Natural killer cell (primary cell): ENCODE data around the gene SMIM5. TPM values are rescaled to one million over a fixed set of nuclear protein-coding genes. Genes with fewer than 3 reads are reported as not detected.

ENCODE experiments used
- ATAC-seq, 3 donors: fragments of 150-1000 bp in 2 of 3; fragments of 200-7000 bp in 1 of 3; cut with Tn5 transposase; 1 replicate in 1 of 3; 2 replicates in 2 of 3; pipeline ENCODE4 v1.10.0; 2021; ENCODE audit warnings: mild to moderate bottlenecking in 2 of 3, moderate library complexity in 2 of 3
- DNase-seq, 2 donors: peaks; one replicate each; pipeline versions ENCODE4 v3.0.0 to v3.0.0-alpha.2; 2013 to 2021; ENCODE audit warnings: mixed read lengths in 1 of 2
- H3K27ac ChIP-seq: one replicate; pipeline ENCODE4 v1.5.1; 2013; ENCODE audit warnings: mild to moderate bottlenecking, low read length
- H3K27me3 ChIP-seq: one replicate; pipeline ENCODE4 v1.6.1; 2013; ENCODE audit warnings: low read length; ENCODE audit not compliant: control insufficient read depth, insufficient read depth
- H3K36me3 ChIP-seq: one replicate; pipeline ENCODE4 v1.6.1; 2013; ENCODE audit warnings: low read length; ENCODE audit not compliant: control insufficient read depth, insufficient read depth
- H3K4me1 ChIP-seq: one replicate; pipeline ENCODE4 v1.6.1; 2013; ENCODE audit warnings: low read length; ENCODE audit not compliant: control insufficient read depth, insufficient read depth
- H3K4me3 ChIP-seq: one replicate; pipeline ENCODE4 v1.5.1; 2013; ENCODE audit warnings: low read length
- H3K9me3 ChIP-seq: one replicate; pipeline ENCODE4 v1.6.1; 2013; ENCODE audit warnings: low read length; ENCODE audit not compliant: control insufficient read depth, insufficient read depth
- H3K27ac Mint-ChIP-seq, 2 donors: one replicate each; pipeline ENCODE4 v1.8.0; 2022; ENCODE audit warnings: mild to moderate bottlenecking in 2 of 2, mixed read lengths in 2 of 2, moderate library complexity in 1 of 2
- H3K27me3 Mint-ChIP-seq, 2 donors: one replicate each; pipeline ENCODE4 v1.8.0; 2022; ENCODE audit warnings: low read depth in 2 of 2, mixed read lengths in 2 of 2
- H3K36me3 Mint-ChIP-seq: one replicate; pipeline ENCODE4 v1.8.0; 2022; ENCODE audit warnings: mixed read lengths
- H3K4me1 Mint-ChIP-seq, 2 donors: one replicate each; pipeline ENCODE4 v1.8.0; 2022; ENCODE audit warnings: mixed read lengths in 2 of 2
- H3K4me3 Mint-ChIP-seq: one replicate; pipeline ENCODE4 v1.8.0; 2022; ENCODE audit warnings: mild to moderate bottlenecking, moderate library complexity, mixed read lengths
- H3K9me3 Mint-ChIP-seq, 2 donors: one replicate each; pipeline ENCODE4 v1.8.0; 2022; ENCODE audit warnings: mixed read lengths in 2 of 2
- WGBS: methylation state at CpG from one replicate; pipeline ENCODE4 v1.1.7; 2013; ENCODE audit warnings: missing lambda C conversion rate; ENCODE audit not compliant: insufficient coverage; 5-methylcytosine and 5-hydroxymethylcytosine counted together
- intact Hi-C: fragments of 100-400 bp; cut with micrococcal nuclease; formaldehyde crosslinking; loops from one replicate; pipeline ENCODE4 v1.14.2; 2022
- total RNA-seq, 4 donors: library from RNA; stranded (reverse); fragments of 120-200 nt in 1 of 4; gene quantifications; one replicate each; pipeline versions ENCODE4 v1.2.3 to v1.2.4, GENCODE V29; 2013 to 2022
- TF ChIP-seq, protein P1 (sequence below): fragments of 200-600 bp; IDR thresholded peaks from one replicate; pipeline ENCODE4 v1.8.0; 2022; ENCODE audit warnings: antibody characterized with exemption

Gene SMIM5
- total RNA-seq, 3 donors from 2014 or later (not counting 1 experiment from before 2014, with no cell fraction given) = 0.95 to 2.0 (median 1.5) TPM

DNA sequence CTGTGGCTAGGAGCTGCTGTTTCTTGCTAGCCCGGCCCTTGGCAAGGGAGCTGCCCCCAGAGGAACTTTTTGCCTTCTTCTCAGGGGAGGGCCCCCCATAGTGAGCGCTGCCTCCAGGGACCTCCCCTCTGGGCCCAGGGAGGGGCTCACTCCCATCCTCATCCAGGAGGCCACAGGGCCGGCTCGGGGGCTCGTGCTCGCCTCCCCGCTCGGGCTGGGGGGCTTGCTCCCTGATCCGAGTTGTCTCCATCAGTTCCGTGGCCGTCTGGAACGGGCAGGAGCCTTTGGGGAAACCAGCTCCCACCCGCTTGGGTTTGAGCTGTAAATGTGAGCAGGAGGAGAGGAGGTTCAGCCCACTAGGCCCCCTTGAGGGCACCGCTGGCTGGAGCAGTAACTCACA, 4.1 kb upstream of the SMIM5 start:
- no peak overlapping the region for H3K4me3 Mint-ChIP-seq
- TF ChIP-seq, protein P1, sequence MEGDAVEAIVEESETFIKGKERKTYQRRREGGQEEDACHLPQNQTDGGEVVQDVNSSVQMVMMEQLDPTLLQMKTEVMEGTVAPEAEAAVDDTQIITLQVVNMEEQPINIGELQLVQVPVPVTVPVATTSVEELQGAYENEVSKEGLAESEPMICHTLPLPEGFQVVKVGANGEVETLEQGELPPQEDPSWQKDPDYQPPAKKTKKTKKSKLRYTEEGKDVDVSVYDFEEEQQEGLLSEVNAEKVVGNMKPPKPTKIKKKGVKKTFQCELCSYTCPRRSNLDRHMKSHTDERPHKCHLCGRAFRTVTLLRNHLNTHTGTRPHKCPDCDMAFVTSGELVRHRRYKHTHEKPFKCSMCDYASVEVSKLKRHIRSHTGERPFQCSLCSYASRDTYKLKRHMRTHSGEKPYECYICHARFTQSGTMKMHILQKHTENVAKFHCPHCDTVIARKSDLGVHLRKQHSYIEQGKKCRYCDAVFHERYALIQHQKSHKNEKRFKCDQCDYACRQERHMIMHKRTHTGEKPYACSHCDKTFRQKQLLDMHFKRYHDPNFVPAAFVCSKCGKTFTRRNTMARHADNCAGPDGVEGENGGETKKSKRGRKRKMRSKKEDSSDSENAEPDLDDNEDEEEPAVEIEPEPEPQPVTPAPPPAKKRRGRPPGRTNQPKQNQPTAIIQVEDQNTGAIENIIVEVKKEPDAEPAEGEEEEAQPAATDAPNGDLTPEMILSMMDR = no peak
- DNase-seq = no peak
- H3K27me3 Mint-ChIP-seq = no peaks in the 10 kb centered on the region
- intact Hi-C loops = no loop called here
- Histone ChIP-seq H3K36me3 (peaks cover 21% of the 10 kb centered on the region), H3K27me3 (no peaks in the 10 kb centered on the region), H3K9me3 (no peaks in the 10 kb centered on the region), H3K27ac (no peak overlapping the region), H3K4me1 (peaks cover 16% of the 10 kb centered on the region), H3K4me3 (no peak overlapping the region)
- H3K27ac Mint-ChIP-seq = no peak overlapping the region
- H3K36me3 Mint-ChIP-seq = no peaks in the 10 kb centered on the region
- WGBS = 89% methylated on average over 14 of the region's 14 CpGs
- no peak for ATAC-seq
- peaks cover 0 to 5% of the 10 kb centered on the region in 2 donors for H3K4me1 Mint-ChIP-seq
- H3K9me3 Mint-ChIP-seq = no peaks in the 10 kb centered on the region

DNA sequence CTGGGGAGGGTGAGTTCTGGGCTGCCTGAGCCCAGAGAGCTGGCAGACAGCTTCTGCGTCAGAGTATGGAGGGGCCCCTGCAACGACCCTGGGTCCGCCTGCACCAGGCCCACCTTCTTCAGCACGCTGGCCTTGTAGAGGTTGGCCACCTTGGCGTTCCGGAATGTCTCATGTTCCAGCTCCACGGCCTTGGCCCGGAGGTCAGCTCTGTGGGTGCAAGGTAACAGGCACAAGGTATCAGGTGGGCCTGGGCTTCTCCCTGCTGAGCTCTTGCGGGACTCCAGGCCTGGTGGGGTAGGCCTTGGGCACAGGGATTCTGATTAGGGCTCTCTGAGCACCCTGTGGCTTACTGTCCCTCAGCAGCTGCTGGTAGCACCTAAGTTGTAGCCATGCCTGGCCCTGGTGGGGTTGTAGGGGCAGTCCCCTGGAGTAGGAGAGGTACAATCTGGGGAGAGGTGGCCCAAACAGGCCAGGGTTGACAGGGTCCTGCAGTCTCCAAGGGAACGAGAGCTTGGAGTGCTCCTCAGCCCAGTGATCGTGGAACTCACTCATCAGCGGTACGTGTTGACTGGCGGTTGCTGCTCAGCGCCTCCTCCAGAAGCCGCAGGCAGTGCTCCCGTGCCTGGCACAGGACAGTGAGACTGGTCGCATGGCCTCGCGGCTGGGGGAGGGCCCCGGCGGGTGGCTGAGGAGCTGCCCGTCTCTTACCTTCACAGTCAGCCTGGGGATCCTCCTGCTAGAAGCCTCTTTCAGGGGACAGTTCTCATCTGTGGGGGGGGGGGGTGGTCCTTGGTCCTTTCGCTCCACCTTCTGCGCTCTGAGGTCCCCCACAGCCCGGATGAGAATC, 2.9 kb upstream of the SMIM5 start:
- Mint-ChIP-seq H3K36me3 (no peaks in the 10 kb centered on the region), H3K9me3 (no peaks in the 10 kb centered on the region), H3K27ac (no peak overlapping the region), H3K4me1 (peaks cover 0 to 5% of the 10 kb centered on the region in 2 donors), H3K4me3 (no peak overlapping the region), H3K27me3 (no peaks in the 10 kb centered on the region)
- WGBS = 92% methylated on average over 25 of the region's 26 CpGs
- Histone ChIP-seq H3K9me3 (no peaks in the 10 kb centered on the region), H3K36me3 (peaks cover 15% of the 10 kb centered on the region), H3K4me3 (no peak overlapping the region), H3K27ac (no peak overlapping the region), H3K27me3 (no peaks in the 10 kb centered on the region), H3K4me1 (peaks cover 17% of the 10 kb centered on the region)
- no peak for ATAC-seq
- no peak for DNase-seq
- intact Hi-C loops = no loop called here
- TF ChIP-seq, protein P1 = no peak

DNA sequence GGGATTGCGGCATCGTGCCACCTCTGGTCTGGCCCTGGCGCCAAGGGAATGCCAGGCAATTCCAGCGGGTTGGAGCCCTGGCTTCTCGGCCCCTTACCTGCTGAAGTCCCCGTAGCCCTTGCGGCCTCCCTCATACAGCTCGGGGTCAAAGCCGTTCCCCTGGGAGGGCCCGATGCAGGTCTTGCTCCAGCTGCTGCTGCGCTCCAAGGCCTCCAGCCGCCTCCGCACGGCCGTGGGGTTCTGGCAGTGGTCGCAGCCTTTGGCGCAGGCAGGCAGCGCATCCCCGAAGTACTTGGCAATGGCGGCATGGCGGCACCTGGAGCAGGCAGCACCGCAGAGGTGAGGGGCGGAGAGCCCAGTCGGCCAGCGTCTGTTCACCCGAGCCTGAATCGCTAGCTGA, 1.9 kb upstream of the SMIM5 start:
- Histone ChIP-seq H3K27me3 (no peaks in the 10 kb centered on the region), H3K9me3 (no peaks in the 10 kb centered on the region), H3K4me3 (no peak overlapping the region), H3K27ac (no peak overlapping the region), H3K36me3 (peaks cover 8% of the 10 kb centered on the region), H3K4me1 (peaks cover 17% of the 10 kb centered on the region)
- no peak overlapping the region for H3K4me3 Mint-ChIP-seq
- H3K9me3 Mint-ChIP-seq = no peaks in the 10 kb centered on the region
- no peaks in the 10 kb centered on the region for H3K36me3 Mint-ChIP-seq
- TF ChIP-seq, protein P1 = no peak
- no peaks in the 10 kb centered on the region for H3K27me3 Mint-ChIP-seq
- intact Hi-C loops = no loop called here
- H3K27ac Mint-ChIP-seq = no peak overlapping the region
- WGBS = 95% methylated on average over 27 of the region's 27 CpGs
- DNase-seq (no peak), ATAC-seq (no peak)
- H3K4me1 Mint-ChIP-seq = peaks cover 0 to 5% of the 10 kb centered on the region in 2 donors
